Calu3 (cell line): ENCODE results near the gene ACSM2A. TPM values are rescaled to one million over a fixed set of nuclear protein-coding genes. Genes with fewer than 3 reads are reported as not detected.
"Not testable (repeated sequence)": the region's sequence is repeated elsewhere in the genome, so short reads cannot be mapped to it uniquely, and the experiment has no call there.

Experiments
- BruUV-seq: library from RNA; stranded (reverse); fragments of 400-500 nt; replicated peaks from 2 replicates; lab custom pipeline; 2021; lab: Mats Ljungman, UMichigan
- CTCF ChIA-PET: fragments of 300-600 bp; sonication (Branson Sonifier 250); formaldehyde crosslinking; loops from one replicate; lab custom pipeline; 2022; ENCODE audit warnings: antibody characterized with exemption; lab: Charles Lee
- DNase-seq: peaks from one replicate; pipeline ENCODE4 v3.0.0; 2022
- H3K27ac Mint-ChIP-seq: one replicate; pipeline ENCODE4 v1.8.0; 2022; ENCODE audit warnings: mixed read lengths; ENCODE audit not compliant: unreplicated experiment
- H3K27me3 Mint-ChIP-seq: one replicate; pipeline ENCODE4 v1.8.0; 2022; ENCODE audit warnings: mixed read lengths; ENCODE audit not compliant: unreplicated experiment
- H3K36me3 Mint-ChIP-seq: one replicate; pipeline ENCODE4 v1.8.0; 2022; ENCODE audit warnings: mild to moderate bottlenecking, moderate library complexity, mixed read lengths; ENCODE audit not compliant: insufficient read depth, unreplicated experiment
- H3K4me1 Mint-ChIP-seq: one replicate; pipeline ENCODE4 v1.8.0; 2022; ENCODE audit warnings: mild to moderate bottlenecking, low read depth, mixed read lengths; ENCODE audit not compliant: unreplicated experiment
- H3K4me3 Mint-ChIP-seq: one replicate; pipeline ENCODE4 v1.8.0; 2022; ENCODE audit warnings: mild to moderate bottlenecking, low read depth, moderate library complexity, mixed read lengths; ENCODE audit not compliant: unreplicated experiment
- H3K9me3 Mint-ChIP-seq: one replicate; pipeline ENCODE4 v1.8.0; 2022; ENCODE audit warnings: low read depth, mixed read lengths; ENCODE audit not compliant: unreplicated experiment
- CTCF ChIP-seq: fragments of 200-600 bp; IDR thresholded peaks from one replicate; pipeline ENCODE4 v1.8.0; 2022; ENCODE audit warnings: antibody characterized with exemption; ENCODE audit not compliant: unreplicated experiment
- intact Hi-C: fragments of 100-400 bp; cut with micrococcal nuclease; formaldehyde crosslinking; loops from one replicate; pipeline ENCODE4 v1.10.0; 2022; ENCODE audit not compliant: unreplicated experiment
- total RNA-seq: library from RNA; stranded (reverse); gene quantifications from 2 replicates; pipeline ENCODE4 v1.2.3, GENCODE V29; 2022

Gene ACSM2A
- total RNA-seq, 1 experiment from 2014 or later: not detected

GRCh38 chr16:20517149-20517548 lies 65.8 kb downstream of the ACSM2A start:
- no peak overlapping the region for H3K4me3 Mint-ChIP-seq
- CTCF ChIA-PET: no interaction called here
- intact Hi-C loops: no loop called here
- H3K36me3 Mint-ChIP-seq: no peaks in the 10 kb centered on the region
- no peak for DNase-seq
- no peaks in the 10 kb centered on the region for H3K9me3 Mint-ChIP-seq
- H3K27ac Mint-ChIP-seq: no peak overlapping the region
- H3K27me3 Mint-ChIP-seq: peaks cover 74% of the 10 kb centered on the region
- no peak for TF ChIP-seq CTCF
- no peaks in the 10 kb centered on the region for H3K4me1 Mint-ChIP-seq
- BruUV-seq: no TSS peak

DNA sequence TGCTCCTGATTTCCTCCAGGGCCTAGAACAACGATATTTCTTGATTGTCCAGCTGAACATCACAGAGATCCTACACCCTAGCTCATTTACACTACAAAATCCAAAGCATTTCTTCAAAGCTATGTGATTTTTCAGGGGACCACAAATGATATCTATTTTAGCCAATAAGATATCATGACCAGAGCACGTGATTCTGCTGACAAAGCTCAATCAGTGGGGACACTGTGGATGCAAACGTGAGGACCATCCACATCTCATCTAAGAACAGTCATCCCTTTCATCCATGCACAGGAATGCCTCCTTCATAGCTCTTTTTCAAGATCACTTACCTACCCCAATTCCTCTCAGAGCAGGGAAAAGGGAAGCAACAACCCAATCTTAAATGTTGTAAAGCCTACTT lies 67.9 kb downstream of the ACSM2A start:
- H3K9me3 Mint-ChIP-seq: no peaks in the 10 kb centered on the region
- H3K36me3 Mint-ChIP-seq: no peaks in the 10 kb centered on the region
- no peak overlapping the region for H3K27ac Mint-ChIP-seq
- H3K4me3 Mint-ChIP-seq: no peak overlapping the region
- no peak for TF ChIP-seq CTCF
- CTCF ChIA-PET: no interaction called here
- peaks cover 53% of the 10 kb centered on the region for H3K27me3 Mint-ChIP-seq
- DNase-seq: no peak
- no peaks in the 10 kb centered on the region for H3K4me1 Mint-ChIP-seq
- intact Hi-C loops: no loop called here
- BruUV-seq: no TSS peak

DNA sequence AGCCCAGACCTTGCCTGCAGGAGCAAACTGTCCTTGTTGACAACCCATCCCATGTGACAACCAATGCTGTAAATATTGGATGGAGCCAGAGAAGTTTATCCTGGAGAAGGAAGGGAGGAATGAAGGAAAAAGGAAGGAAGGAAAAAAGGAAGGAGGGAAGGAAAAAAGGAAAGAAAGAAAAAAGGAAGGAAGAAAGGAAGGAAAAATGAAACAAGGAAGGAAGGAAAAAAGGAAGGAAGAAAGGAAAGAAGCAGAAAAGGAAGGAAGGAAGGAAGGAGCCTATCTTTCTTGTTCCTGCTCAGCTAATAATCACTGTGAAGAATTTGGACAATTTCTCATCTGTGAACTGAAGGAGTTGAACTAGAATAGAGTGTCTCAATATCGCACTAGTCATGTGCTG lies 68.8 kb downstream of the ACSM2A start:
- intact Hi-C loops: no loop called here
- no peak overlapping the region for H3K27ac Mint-ChIP-seq
- H3K4me3 Mint-ChIP-seq: no peak overlapping the region
- H3K27me3 Mint-ChIP-seq: peaks cover 44% of the 10 kb centered on the region
- BruUV-seq: no TSS peak
- CTCF ChIA-PET: no interaction called here
- H3K4me1 Mint-ChIP-seq: no peaks in the 10 kb centered on the region
- TF ChIP-seq CTCF: no peak
- DNase-seq: no peak
- H3K36me3 Mint-ChIP-seq: no peaks in the 10 kb centered on the region
- no peaks in the 10 kb centered on the region for H3K9me3 Mint-ChIP-seq

DNA sequence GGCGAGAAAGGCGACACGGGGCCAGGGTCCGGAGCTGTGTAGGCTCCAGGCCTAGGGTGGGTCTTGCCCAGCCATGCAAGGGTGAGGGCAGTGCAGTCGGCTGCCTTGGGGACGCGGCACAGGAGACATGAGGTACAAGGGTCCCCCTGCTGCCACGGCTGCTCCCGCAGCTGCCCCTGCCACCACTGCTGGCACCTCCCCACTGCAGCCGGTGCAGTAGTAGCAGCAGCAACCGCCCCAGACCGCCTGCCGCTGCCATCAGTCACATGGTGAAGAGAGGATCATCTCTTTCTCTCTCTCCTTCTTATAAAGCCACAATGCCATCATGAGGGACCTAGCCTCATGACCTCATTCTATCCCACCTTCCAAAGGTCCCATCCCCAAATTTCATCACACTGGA lies 80.5 kb downstream of the ACSM2A start:
- H3K27ac Mint-ChIP-seq, H3K9me3 Mint-ChIP-seq, BruUV-seq, H3K27me3 Mint-ChIP-seq, CTCF ChIA-PET, H3K36me3 Mint-ChIP-seq, H3K4me1 Mint-ChIP-seq, DNase-seq, H3K4me3 Mint-ChIP-seq, intact Hi-C loops: not testable (repeated sequence)

DNA sequence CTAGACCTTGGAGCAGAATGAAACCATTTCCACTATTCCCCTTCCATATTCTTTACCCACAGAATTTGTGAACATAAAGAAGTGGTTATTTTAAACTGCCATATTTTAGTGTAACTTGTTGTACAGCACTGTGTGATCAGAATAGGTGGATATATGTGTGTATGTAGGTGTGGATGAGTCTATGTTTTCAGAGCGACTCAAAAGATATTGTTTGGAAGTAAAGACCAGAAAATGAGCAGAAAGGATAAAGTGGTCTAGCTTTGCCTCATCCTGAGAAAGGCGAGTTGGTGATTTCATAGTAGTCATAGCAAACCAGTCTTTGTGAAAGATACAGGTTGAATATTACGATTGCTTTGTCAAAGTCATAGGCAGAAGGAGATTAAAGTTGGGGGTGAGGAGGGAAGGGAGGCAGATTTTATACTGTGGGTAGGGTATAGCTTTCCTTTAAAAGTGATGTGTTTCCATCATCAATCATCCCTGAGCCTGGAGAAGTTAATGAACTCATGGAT lies 81.0 kb downstream of the ACSM2A start:
- intact Hi-C loops, H3K36me3 Mint-ChIP-seq, H3K4me1 Mint-ChIP-seq, H3K27ac Mint-ChIP-seq, H3K4me3 Mint-ChIP-seq, H3K9me3 Mint-ChIP-seq, DNase-seq, CTCF ChIA-PET, BruUV-seq: not testable (repeated sequence)
- H3K27me3 Mint-ChIP-seq: peaks cover 13% of the 10 kb centered on the region

GRCh38 chr16:20536669-20537068 lies 85.3 kb downstream of the ACSM2A start:
- BruUV-seq, CTCF ChIA-PET, H3K9me3 Mint-ChIP-seq, H3K27ac Mint-ChIP-seq, DNase-seq, intact Hi-C loops, H3K4me3 Mint-ChIP-seq, H3K36me3 Mint-ChIP-seq, H3K4me1 Mint-ChIP-seq: not testable (repeated sequence)
- peaks cover 29% of the 10 kb centered on the region for H3K27me3 Mint-ChIP-seq
